Amygdala (tissue), 56 donors: Measurements from ENCODE around the gene DNM3.
"Not testable (repeated sequence)": the region's sequence is repeated elsewhere in the genome, so short reads cannot be mapped to it uniquely, and the experiment has no call there.

Source experiments
- DNase-seq, 56 donors: peaks; one replicate each; lab custom pipeline; 2025; lab: John Stamatoyannopoulos, UW

DNM3 gene

GRCh38 chr1:172288581-172288980 lies 447.3 kb downstream of the DNM3 start:
- no peak for DNase-seq

DNA sequence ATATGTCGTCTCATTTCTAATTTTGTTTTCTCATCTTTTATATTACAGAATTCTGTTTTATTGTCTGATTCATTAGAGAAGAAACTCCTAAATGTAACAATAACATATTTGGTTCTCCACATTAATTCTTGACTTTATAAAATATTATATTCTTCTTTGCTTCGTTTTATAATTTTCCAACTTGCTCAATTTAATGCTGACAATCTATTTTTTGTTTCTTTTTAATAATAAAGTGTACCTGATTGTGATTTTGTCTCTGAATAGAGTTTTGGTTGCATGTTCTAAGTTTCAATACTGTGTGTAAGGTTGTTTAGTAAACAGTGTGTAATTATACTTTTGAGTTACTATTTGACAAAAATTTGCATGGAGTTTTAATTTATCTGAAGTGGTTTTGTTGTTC lies 448.1 kb downstream of the DNM3 start:
- no peak for DNase-seq

GRCh38 chr1:172292840-172293239 lies 451.5 kb downstream of the DNM3 start:
- DNase-seq: no peak

- no peak for DNase-seq
These were observed 452.1 kb downstream of the DNM3 start for GRCh38 chr1:172293429-172293828.

DNA sequence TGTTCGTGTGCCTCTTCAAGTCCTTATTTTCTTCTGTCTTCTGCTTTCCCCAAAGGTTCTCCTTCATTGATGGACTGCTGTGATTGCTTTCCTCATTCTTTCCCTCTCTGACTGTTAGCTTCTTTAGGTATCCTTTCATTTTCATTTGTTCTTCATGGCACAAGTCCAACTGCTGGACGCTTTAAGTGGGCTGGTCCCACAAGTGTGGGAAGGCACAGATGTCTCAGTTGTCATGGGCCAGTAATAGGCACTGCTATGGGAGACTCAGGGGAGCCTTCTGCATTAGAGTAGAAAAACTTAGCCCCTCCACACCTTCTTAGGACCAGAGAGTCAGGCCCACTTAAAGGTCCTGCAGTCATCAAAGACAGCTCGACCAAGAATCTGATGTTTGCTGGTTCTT lies 456.8 kb downstream of the DNM3 start:
- no peak for DNase-seq

- DNase-seq: no peak
These were observed 457.6 kb downstream of the DNM3 start for GRCh38 chr1:172298911-172299310.

DNA sequence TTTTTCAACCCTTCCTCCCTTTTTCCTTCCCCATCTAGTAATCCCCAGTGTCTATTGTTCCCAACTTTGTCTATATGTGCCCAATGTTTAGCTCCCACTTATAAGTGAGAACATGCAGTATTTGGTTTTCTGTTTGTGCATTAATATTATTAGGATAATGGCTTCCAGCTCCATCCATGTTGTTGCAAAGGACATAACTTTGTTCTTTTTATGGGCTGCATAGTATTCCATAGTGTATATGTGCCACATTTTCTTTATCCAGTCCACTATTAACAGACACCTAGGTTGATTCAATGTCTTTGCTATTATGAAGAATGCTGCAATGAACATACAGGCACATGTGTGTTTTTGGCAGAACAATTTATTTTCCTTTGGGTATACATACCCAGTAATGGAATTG lies 458.2 kb downstream of the DNM3 start:
- DNase-seq: no peak

GRCh38 chr1:172307508-172307907 lies 466.2 kb downstream of the DNM3 start:
- not testable (repeated sequence) for DNase-seq

DNA sequence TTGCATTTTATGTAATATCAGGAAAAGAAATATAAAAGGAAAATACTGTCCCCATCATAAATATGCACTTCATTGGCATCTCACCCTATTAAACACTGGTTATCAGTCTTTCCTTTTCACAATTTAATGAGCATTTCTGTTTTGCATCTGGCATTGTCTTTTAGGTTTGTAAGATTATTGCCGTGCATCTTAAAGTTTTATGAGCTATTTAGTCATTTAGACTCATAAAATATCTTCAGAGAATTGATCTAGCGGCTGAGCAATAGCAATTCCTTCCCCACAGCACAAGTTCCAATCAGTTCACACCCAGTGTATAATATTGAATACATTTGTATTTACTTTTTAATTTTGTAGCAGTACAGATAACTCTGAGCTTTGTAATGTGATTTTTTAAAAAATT lies 466.8 kb downstream of the DNM3 start:
- no peak for DNase-seq

DNA sequence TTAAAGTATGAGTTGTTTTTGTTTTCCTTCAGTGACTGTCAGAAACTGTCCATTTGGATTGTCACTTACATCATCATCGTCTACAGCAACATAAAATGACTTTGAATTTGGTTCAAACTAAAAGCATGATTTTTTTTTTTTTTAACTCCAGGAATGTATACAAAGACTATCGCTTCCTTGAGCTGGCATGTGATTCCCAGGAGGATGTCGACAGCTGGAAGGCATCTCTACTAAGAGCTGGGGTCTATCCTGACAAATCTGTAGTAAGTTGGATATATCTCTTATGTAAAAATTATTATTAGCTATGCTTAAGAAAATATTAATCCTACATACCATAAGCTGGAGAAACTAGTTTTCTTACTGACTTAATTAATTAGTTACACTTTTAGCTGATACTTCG lies 467.3 kb downstream of the DNM3 start:
- no peak for DNase-seq

- DNase-seq: no peak
These were observed 479.4 kb downstream of the DNM3 start for GRCh38 chr1:172320733-172321132.

DNA sequence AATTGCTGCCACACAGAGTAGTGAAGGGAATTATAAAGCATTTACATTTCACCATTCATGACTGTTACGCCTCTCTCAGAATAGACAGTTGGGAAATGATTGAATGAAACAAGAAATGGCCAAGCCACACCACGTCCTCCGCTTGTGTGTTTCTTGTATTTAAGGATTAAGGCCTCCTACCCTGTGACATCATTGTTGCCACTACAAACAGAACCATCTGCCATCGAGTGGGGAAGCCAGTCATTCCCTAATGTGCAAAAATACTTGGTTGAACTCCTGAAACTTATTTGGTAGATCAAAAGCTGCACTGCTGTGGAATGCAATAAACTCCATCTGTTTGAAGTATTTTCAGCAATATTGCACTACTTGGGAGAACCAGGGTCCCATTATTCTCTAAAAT lies 480.2 kb downstream of the DNM3 start:
- DNase-seq: no peak

DNA sequence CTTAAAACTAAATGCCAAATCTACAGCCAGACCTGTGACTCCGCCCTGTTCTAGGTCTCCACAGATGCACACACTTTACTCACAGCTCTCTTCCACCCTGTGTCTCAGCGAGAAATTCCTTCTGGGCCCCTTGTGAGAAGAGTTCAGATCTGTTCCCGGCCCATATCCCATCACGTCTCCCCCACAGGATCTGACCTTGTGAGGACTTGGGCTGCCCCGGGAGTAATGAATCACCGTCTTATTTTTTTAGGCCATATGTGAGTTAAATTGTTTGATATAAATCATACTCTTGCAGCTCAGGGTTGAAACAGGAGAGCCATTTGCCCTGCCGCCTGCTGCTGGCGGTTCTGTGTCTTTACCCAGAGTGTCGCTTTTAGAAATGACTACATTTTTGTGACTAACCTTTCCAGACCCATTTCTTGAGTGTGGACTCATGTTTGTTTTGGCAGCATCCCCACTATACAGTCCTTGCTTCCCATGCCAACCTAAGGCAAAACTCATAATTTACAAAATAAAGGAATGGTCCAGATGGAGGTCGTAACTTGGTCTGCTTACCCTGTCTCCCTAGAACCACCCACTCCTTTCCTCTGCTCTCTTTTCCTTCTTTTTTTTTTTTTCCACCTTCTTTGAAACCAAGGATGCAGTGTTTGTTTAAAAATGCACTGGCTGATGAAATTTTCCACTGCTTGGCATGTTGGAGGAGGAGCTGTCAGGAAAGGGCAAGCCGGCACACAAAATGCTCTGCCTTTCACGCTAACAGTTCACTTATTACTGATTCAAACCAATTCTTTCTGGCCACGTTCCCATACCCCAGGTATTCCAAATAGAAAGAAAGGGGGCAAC lies 481.1 kb downstream of the DNM3 start:
- DNase-seq: peak in 1 of 56 donors; percentile 1

DNA sequence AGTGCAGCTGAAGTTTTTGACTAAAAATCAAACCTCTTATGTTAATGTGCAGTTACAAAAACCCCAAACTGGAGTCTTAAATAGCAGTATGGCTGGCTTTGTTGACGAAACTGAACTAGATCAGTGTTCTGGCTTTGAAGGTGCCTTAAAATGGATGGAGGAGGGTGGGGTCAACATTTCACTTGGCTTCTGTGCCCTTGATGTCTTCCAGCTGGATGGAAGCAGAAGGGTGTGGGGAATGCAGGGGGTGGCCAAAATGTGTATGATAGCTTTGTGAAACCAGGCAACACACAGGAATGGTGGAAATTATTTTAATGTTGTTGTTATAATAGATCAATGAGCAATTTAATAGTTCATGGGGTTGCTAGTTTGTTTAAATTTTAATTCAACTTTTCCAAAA lies 482.4 kb downstream of the DNM3 start:
- no peak for DNase-seq

DNA sequence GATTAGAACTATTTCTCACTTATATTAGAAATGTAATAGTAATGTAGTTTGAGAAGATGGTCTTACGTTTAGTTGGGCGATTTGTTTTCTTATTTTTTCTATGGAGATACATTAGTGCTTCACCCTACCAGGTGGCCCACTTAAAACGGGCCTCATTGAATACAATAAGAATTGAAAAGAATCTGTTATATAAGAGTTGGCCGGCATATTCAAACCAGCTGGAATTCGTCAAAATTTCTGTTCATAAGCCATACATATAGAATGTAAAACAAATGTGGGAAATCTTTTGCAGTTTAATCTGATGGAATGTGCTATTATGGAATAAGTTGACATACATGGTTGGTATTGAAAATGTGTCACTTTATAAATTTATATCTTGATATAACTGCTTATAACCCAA lies 482.8 kb downstream of the DNM3 start:
- no peak for DNase-seq

- DNase-seq: no peak
These were observed 483.5 kb downstream of the DNM3 start for GRCh38 chr1:172324761-172325160.

GRCh38 chr1:172325531-172325930 lies 484.2 kb downstream of the DNM3 start:
- DNase-seq: no peak

DNA sequence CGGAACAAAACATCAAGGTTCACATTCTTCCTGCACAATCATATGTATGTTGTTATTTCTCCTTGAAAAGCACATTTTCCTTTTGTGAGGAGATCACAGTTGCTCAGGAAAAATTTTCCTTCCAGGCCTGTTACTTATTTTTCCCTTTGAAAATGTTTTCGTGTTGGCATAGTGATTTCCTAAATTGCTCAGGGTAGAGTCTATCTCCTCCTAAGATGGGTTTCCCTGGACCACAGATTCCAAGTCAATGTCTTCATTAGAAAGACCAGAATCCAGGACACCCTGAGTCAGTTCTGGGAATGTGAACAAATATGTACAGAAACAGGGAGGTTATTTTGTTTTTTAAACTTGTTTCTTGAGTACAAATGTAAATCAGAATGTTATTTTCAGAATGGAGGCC lies 484.8 kb downstream of the DNM3 start:
- no peak for DNase-seq

DNA sequence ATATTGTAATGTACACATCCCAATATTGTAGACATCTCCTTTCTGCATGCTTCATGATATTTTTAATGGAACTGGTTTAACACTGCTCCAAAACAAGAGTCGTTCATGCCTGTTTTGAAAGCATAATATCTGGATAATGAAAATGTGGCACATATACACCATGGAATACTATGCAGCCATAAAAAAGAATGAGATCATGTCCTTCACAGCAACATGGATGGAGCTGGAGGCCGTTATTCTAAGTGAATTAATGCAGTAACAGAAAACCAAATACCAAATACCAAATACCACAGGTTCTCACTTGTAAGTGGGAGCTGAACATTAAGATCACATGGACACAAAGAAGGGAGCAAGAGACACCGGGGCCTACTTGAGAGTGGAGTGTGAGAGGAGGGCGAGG lies 487.0 kb downstream of the DNM3 start:
- DNase-seq: no peak

- DNase-seq: no peak
These were observed 490.9 kb downstream of the DNM3 start for GRCh38 chr1:172332230-172332629.

DNA sequence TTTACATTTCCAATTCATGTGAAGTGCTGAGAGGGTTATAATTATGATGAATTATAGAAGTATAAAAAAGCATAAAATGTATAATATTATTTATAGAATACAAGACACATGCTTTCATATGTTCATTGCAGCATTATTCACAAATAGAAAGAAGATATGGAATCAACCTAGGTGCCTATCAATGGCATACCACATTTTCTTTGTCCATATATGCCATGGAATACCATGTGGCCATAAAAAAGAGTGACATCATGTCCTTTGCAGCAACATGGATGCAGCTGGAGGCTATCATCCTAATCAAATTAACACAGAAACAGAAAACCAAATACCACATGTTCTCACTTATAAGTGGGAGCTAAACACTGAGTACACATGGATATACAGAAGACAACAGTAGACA lies 494.1 kb downstream of the DNM3 start:
- no peak for DNase-seq

GRCh38 chr1:172338295-172338735 lies 497.0 kb downstream of the DNM3 start:
- no peak for DNase-seq

GRCh38 chr1:172339842-172340241 lies 498.5 kb downstream of the DNM3 start:
- no peak for DNase-seq
